ENCODE data around the gene AVP. TPM values are rescaled to one million over a fixed set of nuclear protein-coding genes. Genes with fewer than 3 reads are reported as not detected.

The AVP gene
- total and polyA plus RNA-seq, 4 donors, result 2.5 TPM; not detected in 3

GRCh38 chr20:3081641-3082040 lies 2.9 kb downstream of the AVP start:
- DNase-seq (ENCODE audit: low spot score), result no peak
- H3K9ac ChIP-seq (ENCODE audit: low read depth in 1 of 2, low read length in 2 of 2), result no peak overlapping the region
- H3K27me3 ChIP-seq (ENCODE audit: control insufficient read depth in 4 of 4, insufficient read depth in 4 of 4, low read length in 3 of 4), result no peaks in the 10 kb centered on the region
- H3K4me1 ChIP-seq (ENCODE audit: control insufficient read depth in 4 of 4, insufficient read depth in 4 of 4, low read length in 3 of 4), result peaks cover 13 to 26% (median 16%) of the 10 kb centered on the region in 4 donors
- no peaks in the 10 kb centered on the region for H3K9me3 ChIP-seq (ENCODE audit: control insufficient read depth in 4 of 4, low read length in 3 of 4)
- TF ChIP-seq SP1 (IDR thresholded peaks at IDR 0.05) (no peak), JUND (IDR thresholded peaks at IDR 0.05) (no peak)
- H3K36me3 ChIP-seq (ENCODE audit: control insufficient read depth in 4 of 4, insufficient read depth in 3 of 4, low read depth in 1 of 4, low read length in 3 of 4), result no peaks in the 10 kb centered on the region
- 92% methylated on average over 11 of the region's 11 CpGs for WGBS
- no peak overlapping the region for H3K4me3 ChIP-seq (ENCODE audit: low read depth in 1 of 3, low read length in 3 of 3)
- H3K27ac ChIP-seq (ENCODE audit: low read depth in 1 of 2, low read length in 2 of 2), result no peak overlapping the region

- peak; percentile 99 for TF ChIP-seq RXRA (IDR thresholded peaks at IDR 0.05)
- no peak for TF ChIP-seq FOXA2 (IDR thresholded peaks at IDR 0.05)
- peak; percentile 42 for TF ChIP-seq YY1 (IDR thresholded peaks at IDR 0.05)
- TF ChIP-seq CTCF (IDR thresholded peaks at IDR 0.05; ENCODE audit: low read depth, low read length, missing input control), result no peak
- TF ChIP-seq HNF4A (conservative IDR thresholded peaks at IDR 0.05), result peak; percentile 91 to 95
- peak; percentile 75 for TF ChIP-seq MAX (IDR thresholded peaks at IDR 0.05)
- TF ChIP-seq ATF3 (IDR thresholded peaks at IDR 0.05), result no peak
- peak; percentile 80 for TF ChIP-seq HNF4G (IDR thresholded peaks at IDR 0.05)
- TF ChIP-seq EGR1 (IDR thresholded peaks at IDR 0.05; ENCODE audit: low read depth in 2 of 2), result peak in 1 of 2 donors; percentile 44
- peak; percentile 96 for TF ChIP-seq NR2F2 (IDR thresholded peaks at IDR 0.05)
- TF ChIP-seq JUND (IDR thresholded peaks at IDR 0.05), result peak; percentile 86 to 87
- no peak for TF ChIP-seq TAF1 (conservative IDR thresholded peaks at IDR 0.05)
- peak in 1 of 2 donors; percentile 52 for TF ChIP-seq RAD21 (IDR thresholded peaks at IDR 0.05)
- no peak for TF ChIP-seq FOXA1 (IDR thresholded peaks at IDR 0.05)
- TF ChIP-seq ZBTB33 (IDR thresholded peaks at IDR 0.05), result peak; percentile 53
- TF ChIP-seq SP1 (IDR thresholded peaks at IDR 0.05), result peak; percentile 96
- TF ChIP-seq GABPA (IDR thresholded peaks at IDR 0.05 in 1 of 2, conservative IDR thresholded peaks at IDR 0.05 in 1 of 2), result no peak
- no peak for TF ChIP-seq REST (IDR thresholded peaks at IDR 0.05)
- no peaks in the 10 kb centered on the region for H3K27me3 ChIP-seq (ENCODE audit: control insufficient read depth in 4 of 4, insufficient read depth in 4 of 4, low read length in 3 of 4)
- H3K4me3 ChIP-seq (ENCODE audit: low read depth in 1 of 3, low read length in 3 of 3), result no peak overlapping the region
- DNase-seq (ENCODE audit: low spot score), result no peak
- no peak overlapping the region for H3K27ac ChIP-seq (ENCODE audit: low read depth in 1 of 2, low read length in 2 of 2)
- H3K9ac ChIP-seq (ENCODE audit: low read depth in 1 of 2, low read length in 2 of 2), result no peak overlapping the region
- 18% methylated on average over 6 of the region's 6 CpGs for WGBS
- no peaks in the 10 kb centered on the region for H3K9me3 ChIP-seq (ENCODE audit: control insufficient read depth in 4 of 4, low read length in 3 of 4)
- H3K36me3 ChIP-seq (ENCODE audit: control insufficient read depth in 4 of 4, insufficient read depth in 3 of 4, low read depth in 1 of 4, low read length in 3 of 4), result no peaks in the 10 kb centered on the region
- H3K4me1 ChIP-seq (ENCODE audit: control insufficient read depth in 4 of 4, insufficient read depth in 4 of 4, low read length in 3 of 4), result peaks cover 13 to 26% (median 16%) of the 10 kb centered on the region in 4 donors
These were observed 3.6 kb downstream of the AVP start for GRCh38 chr20:3080939-3081388.
